GM12865 (cell line): ENCODE measurements around the gene PAX2.

Experiments
- DNase-seq: peaks from one replicate; pipeline ENCODE4 v3.0.0; 2010; ENCODE audit warnings: low read depth
- H3K4me3 ChIP-seq: 2 replicates; pipeline ENCODE4 v1.5.1; 2011; ENCODE audit warnings: mild to moderate bottlenecking, low read depth, low read length, control low read depth
- TF ChIP-seq, protein P1 (sequence below): IDR thresholded peaks from 2 replicates; pipeline ENCODE4 v1.5.1; 2011; ENCODE audit warnings: low read length, control low read depth, low read depth, inconsistent platforms; ENCODE audit not compliant: insufficient read depth; ENCODE audit errors: missing control alignments

The PAX2 gene

DNA sequence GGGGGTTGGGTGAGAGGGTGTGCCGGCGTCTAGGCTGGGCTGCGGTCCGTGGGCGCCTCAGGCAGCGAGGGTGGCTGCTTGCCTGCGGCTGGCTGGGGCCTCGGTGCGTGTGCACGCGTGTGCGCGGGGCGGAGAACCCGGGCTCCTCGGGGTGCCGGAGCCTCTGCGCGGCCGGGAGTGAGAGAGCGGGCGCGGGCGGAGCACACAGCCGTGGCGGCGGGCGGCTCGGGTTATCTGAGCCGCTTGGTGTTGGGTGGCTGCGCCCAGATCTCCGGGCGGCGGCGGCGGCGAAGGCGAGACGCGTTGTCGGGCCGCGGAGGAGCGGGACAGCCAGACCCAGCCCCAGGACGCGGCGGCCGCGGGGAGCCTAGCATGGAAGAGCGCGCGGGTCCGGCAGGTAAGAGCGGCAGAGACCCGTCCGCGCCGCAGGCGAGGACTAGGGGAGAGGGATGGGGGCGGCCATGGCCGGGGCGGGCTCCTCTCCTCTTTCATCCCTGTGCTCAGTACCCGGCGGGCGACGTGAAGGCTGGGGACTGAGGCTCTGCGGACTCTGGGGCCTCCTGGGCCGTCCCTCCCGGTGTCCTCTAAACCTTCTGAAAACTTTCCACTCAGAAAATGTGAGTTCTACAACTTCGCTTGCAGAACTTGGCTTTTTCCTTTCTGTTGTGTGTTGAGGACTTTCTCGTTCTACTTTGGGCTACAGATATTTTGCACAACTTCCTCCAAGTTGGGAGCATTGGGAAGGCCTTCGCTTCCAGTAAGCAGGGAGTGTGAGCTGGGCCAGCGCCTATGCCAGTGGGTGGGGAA is 9.8 kb upstream of the PAX2 start:
- TF ChIP-seq, protein P1, sequence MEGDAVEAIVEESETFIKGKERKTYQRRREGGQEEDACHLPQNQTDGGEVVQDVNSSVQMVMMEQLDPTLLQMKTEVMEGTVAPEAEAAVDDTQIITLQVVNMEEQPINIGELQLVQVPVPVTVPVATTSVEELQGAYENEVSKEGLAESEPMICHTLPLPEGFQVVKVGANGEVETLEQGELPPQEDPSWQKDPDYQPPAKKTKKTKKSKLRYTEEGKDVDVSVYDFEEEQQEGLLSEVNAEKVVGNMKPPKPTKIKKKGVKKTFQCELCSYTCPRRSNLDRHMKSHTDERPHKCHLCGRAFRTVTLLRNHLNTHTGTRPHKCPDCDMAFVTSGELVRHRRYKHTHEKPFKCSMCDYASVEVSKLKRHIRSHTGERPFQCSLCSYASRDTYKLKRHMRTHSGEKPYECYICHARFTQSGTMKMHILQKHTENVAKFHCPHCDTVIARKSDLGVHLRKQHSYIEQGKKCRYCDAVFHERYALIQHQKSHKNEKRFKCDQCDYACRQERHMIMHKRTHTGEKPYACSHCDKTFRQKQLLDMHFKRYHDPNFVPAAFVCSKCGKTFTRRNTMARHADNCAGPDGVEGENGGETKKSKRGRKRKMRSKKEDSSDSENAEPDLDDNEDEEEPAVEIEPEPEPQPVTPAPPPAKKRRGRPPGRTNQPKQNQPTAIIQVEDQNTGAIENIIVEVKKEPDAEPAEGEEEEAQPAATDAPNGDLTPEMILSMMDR = no peak
- no peak for DNase-seq
- no peak overlapping the region for H3K4me3 ChIP-seq

DNA sequence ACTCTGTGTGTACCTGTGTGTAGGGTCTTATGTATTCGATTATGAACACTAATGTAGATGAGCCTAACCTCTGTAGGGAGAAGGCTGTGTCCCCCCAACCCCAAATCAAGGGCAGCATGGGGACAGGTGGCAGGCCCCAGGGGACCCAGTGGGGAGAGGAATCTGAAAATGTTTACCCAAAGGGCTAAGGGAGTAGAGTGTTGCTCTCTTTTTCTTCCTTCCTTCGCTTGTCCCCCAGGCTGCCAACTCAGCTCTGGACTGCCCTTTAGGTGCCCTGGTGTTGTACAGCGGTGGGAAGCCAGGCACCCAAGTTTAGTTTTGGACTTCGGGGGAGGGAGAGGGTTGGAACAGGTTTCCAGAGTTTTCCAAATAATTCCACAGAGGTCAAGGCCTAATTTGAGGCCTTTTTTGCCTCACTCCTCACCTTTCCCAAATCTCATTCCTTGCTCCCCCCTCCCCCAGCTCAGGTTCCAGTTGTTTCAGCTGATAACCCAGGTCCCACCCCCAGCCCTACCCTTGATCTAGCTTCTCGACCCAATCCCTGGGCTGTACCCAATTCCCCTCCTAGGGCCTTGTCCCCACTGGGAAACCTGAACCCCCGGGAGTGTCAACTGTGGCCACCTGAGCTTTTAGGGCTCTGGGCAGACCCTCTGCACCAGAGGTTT is 9.1 kb upstream of the PAX2 start:
- TF ChIP-seq, protein P1 = no peak
- DNase-seq = no peak
- H3K4me3 ChIP-seq = no peak overlapping the region

DNA sequence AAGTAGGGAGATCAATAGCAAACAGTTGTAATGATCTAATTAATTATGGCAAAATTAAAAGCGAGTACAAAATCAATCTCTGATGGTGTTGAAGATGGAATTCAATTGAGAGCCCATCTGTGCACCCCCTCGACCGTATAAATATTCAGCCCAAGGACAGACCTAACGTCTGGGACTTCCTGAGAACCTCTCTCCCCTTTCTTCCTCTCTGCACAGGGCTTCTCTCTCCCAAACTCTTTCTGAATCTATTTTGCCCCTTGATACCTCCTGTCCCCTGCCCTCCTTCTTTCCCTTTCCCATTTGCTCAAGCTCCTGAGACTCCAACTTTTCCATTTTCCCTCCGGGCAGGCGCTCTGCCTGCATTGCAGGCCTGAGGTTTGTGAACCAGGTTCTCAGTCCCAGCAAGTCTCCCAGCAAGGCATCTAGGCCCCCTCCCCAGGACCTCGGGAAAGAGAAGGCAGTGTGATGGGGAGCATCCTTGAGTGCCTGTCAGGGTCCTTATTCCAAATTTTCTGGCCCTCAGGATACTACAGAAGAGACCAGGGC is 8.5 kb upstream of the PAX2 start:
- TF ChIP-seq, protein P1 = no peak
- H3K4me3 ChIP-seq = no peak overlapping the region
- DNase-seq = no peak

DNA sequence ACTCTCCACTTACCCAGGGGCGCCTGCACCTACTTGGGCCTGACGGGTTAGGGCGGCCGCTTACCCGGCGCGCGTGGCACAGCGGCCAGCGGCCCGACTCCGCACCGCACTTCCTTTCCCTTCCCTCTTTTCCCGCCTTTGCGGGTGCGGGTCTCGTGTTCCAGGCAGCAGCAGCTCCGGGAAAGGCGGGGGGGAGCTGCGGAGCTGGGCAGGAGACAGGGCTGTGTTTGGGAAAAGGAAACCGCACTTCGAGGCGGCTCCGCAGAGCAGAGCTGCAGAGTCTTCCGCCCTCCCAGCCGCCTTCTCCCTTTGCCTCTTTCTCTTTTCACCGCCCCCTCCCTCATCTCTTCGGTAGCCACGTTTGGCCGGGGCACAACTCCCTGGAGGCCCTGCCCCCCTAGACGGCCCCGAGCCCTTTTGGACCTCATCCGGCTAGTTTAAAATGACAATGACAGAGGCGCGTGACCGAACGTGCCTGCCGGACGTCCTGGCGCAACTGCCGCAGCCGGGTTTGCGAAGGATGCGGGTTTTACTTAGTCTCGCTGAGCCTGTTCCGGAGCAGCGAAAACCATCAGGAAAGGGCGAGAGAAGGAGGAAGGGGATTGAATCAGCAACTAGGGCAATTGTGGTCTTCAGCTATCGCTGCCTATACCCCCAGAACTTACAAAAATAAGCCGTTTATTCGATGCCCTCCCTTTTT is 7.9 kb upstream of the PAX2 start:
- no peak for DNase-seq
- H3K4me3 ChIP-seq = no peak overlapping the region
- TF ChIP-seq, protein P1 = no peak

DNA sequence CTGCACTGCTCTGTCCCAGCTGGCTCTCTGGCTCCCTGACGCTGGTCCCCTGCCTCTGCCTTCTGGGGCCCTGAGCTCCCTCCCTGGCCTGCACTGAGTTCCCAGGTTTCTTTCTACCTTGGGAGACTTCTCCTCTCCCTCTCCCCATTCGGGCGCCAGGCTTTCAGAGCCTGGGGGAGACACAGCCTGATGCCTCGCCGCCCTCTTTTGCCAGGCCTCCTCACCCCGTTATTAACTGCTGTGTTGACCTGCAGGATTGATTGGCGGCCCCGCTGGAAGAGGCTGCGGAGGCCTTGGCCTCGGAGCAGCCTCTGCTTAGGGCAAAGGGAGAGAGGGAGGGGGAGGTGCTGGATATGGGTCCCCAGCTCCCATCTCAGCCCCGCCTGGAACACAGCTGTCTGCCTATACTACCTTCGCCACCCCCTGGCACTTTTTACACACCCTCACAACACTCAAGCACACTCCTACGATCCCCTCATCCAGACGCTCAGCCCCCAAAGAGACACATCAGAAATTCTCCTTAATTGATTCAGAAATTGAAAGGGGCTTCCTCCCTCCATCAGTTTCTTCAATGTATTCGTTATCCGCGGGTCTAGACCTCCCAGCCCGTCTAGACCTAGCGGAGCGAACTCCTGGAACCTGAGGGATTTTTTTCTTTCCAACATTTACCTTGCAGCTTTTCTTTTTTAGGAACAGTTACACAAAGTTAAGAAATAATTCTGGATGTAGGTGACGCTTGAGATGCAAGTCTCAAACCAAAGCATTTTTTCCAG is 7.1 kb upstream of the PAX2 start:
- TF ChIP-seq, protein P1 = no peak
- H3K4me3 ChIP-seq = no peak overlapping the region
- no peak for DNase-seq
